Dermis microvascular lymphatic vessel endothelial cell (primary cell): ENCODE data around the gene LGALS3BP. TPM values are rescaled to one million over a fixed set of nuclear protein-coding genes. Genes with fewer than 3 reads are reported as not detected.
A peak's percentile ranks its signal among the peaks of the same experiment; 100 is the strongest.
"Not testable (repeated sequence)": the region's sequence is repeated elsewhere in the genome, so short reads cannot be mapped to it uniquely, and the experiment has no call there.

Experiments
- DNase-seq, 2 donors: peaks; one replicate each; pipeline versions ENCODE4 v3.0.0 to v3.0.0-alpha.2; 2010; ENCODE audit warnings: low read depth in 2 of 2
- total RNA-seq: library from RNA; depleted of rRNA; stranded (reverse); fragments of >200 nt; gene quantifications from 2 replicates; pipeline ENCODE4 v1.2.1, GENCODE V29; 2014

Gene LGALS3BP
- total RNA-seq, 1 donor from 2014 or later = 1.4 TPM

DNA sequence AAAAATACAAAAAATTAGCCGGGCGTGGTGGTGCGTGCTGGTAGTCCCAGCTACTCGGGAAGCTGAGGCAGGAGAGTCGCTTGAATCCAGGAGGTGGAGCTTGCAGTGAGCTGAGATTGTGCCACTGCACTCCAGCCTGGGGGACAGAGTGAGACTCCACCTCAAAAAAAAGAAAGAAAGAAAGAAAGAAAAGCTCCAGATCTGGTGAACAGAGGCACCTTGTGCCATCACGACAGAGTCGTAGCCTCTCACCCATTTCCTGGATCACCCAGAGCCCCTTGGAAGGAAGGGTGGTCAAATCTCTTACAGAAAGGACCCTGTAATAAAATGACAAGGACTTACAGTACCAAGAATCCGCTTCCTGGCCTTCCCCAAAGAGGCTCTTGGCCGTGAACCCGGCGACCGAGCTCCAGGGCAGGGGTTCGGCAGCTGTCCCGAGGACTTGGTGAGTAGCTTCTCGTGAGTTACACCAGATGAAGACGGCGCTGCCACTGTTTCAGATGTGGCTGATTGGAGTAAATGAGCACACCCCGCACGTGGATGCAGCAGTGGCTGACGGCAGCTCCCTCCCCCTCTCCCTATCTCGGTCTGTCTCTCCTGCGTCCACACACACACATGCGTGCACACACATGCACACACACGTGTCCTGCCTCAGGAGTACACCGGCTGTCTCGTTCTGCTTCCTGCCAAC lies 13.5 kb downstream of the LGALS3BP start:
- no peak for DNase-seq

GRCh38 chr17:78965491-78965924 lies 14.2 kb downstream of the LGALS3BP start:
- DNase-seq = no peak

DNA sequence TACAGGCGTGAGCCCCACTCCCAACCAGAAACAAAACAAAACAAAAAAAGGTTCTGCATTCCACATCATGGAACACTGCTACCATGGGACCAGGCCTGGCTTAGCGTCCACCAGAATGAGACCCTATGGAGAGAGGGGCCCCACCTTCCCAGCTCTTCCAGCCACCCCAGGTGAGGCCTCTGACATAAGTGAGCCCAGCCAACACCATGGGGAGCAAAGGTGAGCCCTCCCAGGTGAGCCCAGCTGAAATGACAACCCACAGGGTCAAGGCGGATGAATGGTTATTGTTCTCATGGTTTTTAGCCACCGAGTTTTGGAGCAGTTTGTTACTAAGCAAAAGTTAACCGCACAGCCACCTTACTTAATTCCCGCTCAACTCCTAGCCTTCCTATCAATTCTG lies 16.3 kb downstream of the LGALS3BP start:
- no peak for DNase-seq

GRCh38 chr17:78962984-78963348 lies 16.8 kb downstream of the LGALS3BP start:
- DNase-seq = not testable (repeated sequence)

- no peak for DNase-seq
These were observed 17.3 kb downstream of the LGALS3BP start for GRCh38 chr17:78962345-78962983.

- no peak for DNase-seq
These were observed 18.2 kb downstream of the LGALS3BP start for GRCh38 chr17:78961571-78961970.

DNA sequence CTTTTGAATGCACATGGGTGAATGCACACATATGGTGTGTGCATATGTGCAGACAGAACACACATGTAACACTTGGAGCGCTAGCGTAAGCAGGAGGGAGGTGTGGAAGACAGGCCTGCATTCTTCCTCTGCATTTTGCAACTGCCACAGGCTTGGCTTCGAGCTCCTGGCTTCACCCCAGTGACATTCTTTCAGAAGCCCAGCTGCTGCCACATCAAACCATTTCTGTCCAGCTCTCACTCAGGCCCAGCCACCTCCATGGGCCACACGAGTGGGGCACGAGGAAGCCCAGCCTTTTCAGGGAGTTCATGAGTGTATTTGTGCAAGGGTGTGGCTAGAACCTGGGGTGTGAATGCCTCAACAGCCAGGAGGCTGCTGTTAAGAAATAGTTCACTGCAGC lies 18.8 kb downstream of the LGALS3BP start:
- no peak for DNase-seq

GRCh38 chr17:78959803-78960202 lies 19.9 kb downstream of the LGALS3BP start:
- DNase-seq = no peak

GRCh38 chr17:78958641-78959127 lies 21.0 kb downstream of the LGALS3BP start:
- DNase-seq = no peak

DNA sequence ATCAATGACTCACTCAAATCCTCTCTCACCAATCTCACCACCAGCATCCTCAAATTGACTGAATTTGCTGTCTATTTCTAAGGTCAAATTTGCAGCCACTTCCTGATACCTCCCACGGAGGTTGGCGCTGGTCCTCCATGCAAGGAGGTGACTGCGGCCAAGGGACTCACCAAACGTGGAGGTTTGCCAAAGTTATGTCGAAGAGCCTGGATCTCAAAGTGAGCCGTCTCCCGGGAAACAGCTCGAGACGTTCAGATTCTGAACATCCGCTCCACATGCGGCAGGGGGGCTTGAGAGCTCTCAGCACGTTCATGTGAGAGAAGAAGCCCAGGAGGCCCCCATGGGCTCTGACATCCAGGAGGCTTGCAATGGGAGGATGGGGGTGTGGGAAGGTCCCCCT lies 22.6 kb downstream of the LGALS3BP start:
- DNase-seq = no peak

GRCh38 chr17:78956254-78956653 lies 23.5 kb downstream of the LGALS3BP start:
- no peak for DNase-seq

- DNase-seq = no peak
These were observed 25.0 kb downstream of the LGALS3BP start for GRCh38 chr17:78954684-78955083.

DNA sequence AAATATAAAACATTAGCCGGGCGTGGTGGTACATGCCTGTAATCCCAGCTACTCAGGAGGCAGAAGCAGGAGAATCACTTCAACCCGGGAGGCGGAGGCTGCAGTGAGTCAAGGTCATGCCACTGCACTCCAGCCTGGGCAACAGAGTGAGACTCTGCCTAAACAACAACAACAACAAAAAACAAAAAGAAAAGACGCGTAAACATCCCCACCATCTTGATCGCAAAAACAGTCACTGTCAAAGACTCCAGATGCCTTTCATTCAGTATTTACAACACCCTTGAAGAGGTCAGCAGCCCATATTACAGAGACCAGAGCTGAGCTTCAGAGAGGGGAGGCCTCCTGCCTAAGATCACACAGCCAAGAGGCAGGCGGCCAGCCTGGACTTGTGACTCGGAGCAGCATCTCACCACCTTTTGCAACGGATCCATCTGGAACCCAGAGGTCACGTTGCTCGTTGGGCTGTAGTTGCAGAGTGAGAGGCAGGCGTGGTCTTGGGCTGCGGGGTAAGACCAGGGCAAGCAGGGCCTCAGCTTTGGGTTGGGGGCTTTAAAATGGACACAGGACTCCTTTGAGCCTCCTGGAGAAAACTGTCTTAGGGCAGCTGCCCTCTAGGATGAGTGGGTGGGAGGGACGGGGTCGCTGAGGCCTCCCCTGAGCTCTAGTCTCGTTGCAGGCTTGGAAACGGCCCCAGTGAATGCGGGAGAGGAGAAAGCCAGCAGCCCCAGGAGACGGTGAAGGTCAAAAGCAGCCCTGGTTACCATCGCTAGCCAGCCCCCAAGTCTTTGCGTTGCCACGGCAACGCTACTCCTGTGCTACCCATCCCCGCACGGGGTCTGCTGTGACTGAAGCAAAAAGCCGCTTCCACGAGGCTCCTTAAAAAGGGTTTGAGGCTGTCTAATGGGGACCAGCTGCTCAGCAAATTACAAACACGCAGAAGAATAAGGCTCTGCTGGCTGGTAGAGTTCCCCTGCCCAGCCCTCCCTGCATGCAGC lies 26.1 kb downstream of the LGALS3BP start:
- DNase-seq = no peak

GRCh38 chr17:78952706-78953105 lies 27.0 kb downstream of the LGALS3BP start:
- DNase-seq = no peak

GRCh38 chr17:78951967-78952551 lies 27.7 kb downstream of the LGALS3BP start:
- no peak for DNase-seq

DNA sequence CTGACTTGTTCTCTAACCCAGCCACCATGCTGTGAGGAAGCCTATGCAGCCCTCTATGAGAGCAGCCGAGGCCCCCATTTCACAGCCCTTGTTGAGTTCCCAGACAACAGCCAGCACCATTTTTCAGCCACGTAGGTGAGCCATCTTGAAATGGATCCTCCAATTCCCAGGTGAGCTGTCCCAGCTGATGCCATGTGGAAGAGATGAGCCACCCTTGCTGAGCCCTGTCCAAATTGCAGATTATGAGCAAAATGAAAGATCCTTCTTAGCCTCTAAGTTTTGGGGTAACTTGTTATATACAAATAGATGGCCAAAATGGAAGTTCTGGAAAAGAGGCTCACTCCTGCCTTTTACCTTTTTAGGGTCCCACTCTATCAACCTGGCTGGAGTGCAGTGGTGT lies 28.9 kb downstream of the LGALS3BP start:
- no peak for DNase-seq

DNA sequence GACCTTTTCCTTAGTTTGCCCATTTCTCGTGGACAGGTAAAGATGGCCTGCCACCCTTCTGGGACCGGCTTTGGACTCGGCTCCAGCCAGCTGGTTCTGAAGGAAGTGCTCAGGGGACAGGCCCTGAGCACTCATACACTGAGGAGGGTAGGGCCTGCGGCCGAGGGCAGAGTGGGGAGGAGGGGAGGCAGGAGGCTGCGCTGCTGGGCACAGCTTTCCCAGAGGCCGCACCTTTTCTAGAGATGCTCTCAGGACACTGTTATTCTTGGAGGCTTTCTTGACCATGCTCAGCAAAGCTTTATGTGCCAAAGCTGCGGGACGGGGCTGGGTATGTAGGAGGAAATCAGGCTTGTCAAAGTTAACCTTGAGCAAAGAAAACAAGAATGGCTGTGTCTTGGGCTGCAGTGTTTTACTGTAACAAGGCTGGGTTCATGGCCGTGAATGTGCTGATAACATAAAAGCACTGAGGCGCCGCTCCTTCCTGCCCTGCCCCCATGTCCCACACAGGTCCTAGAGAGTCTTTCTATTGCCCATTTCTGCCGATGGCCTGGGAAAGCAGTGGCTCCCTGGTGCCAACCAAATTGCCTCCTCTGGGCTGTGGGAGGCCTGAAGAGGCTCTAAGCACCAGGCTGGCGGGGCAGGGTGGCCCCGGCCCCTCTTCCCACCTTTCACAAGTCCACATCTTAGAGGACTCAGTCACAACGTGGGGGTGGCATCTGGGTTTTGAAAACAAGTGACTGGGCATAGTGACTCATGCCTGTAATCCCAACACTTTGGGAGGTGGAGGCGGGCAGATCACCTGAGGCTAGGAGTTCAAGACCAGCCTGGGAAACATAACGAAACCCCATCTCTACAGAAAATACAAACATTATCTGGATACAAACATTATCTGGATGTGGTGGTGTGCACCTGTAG lies 32.2 kb downstream of the LGALS3BP start:
- DNase-seq = no peak

DNA sequence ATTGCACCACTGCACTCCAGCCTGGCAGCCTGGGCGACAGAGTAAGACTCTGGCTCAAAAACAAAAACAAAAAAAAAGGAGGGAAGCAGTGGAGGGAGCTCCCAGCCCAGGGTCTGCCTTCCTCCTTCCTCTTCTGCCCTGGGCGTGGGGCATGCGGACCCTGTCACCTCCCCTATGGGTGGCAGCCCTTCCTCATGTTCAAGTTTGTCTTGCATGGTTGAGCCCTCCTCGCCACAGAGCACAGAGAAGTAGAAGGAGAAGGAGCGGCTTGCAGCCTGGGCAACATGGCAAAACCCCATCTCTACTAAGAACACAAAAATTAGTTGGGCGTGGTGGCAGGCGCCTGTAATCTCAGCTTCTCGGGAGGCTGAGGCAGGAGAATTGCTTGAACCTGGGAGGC lies 33.1 kb downstream of the LGALS3BP start:
- no peak for DNase-seq

- peak in 1 of 2 donors; percentile 28 for DNase-seq
These were observed 33.6 kb downstream of the LGALS3BP start for GRCh38 chr17:78946131-78946530.

DNA sequence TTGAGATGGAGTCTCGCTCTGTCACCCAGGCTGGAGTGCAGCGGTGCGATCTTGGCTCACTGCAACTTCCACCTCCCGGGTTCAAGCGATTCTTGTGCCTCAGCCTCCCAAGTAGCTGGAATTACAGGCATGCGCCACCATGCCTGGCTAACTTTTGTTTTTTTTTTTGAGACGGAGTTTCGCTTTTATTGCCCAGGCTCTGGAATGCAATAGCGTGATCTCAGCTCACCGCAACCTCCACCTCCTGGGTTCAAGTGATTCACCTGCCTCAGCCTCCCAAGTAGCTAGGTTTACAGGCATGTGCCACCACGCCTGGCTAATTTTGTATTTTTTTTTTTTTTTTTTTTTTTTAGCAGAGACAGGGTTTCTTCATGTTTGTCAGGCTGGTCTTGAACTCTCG lies 34.3 kb downstream of the LGALS3BP start:
- DNase-seq = not testable (repeated sequence)

DNA sequence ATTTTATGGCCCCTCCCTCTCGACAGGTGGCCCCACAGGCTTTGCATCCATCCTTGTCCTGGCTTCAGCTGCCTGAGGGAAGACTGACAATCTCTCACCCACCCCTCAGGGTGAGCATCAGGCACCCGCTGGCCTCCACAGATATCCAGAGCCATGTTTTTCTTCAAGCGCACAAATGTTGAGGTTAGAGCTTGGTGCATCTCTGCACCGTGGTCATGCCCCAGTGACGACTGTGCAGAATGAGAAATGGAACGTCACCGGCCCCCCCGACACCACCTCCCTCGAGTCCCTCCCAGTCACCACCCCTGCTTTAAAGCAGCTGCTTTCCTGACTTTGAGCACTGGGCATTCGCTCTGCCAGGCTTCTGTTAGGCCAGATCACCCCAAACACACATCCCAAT lies 34.8 kb downstream of the LGALS3BP start:
- DNase-seq = no peak
